H7 (cell line): Measurements from ENCODE around the gene VPS45. TPM values are rescaled to one million over a fixed set of nuclear protein-coding genes. Genes with fewer than 3 reads are reported as not detected.

Experiments
- DNase-seq: peaks from one replicate; pipeline ENCODE4 v3.0.0; 2012
- H3K27me3 ChIP-seq: 2 replicates; pipeline ENCODE4 v1.6.0; 2011; ENCODE audit warnings: mild to moderate bottlenecking, low read length; ENCODE audit not compliant: control insufficient read depth, insufficient read depth
- H3K36me3 ChIP-seq: replicated peaks from 2 replicates; pipeline ENCODE4 v1.5.1; 2011; ENCODE audit warnings: low read length; ENCODE audit not compliant: control insufficient read depth, insufficient read depth
- H3K4me3 ChIP-seq: 2 replicates; pipeline ENCODE4 v1.5.1; 2011; ENCODE audit warnings: low read depth, mild to moderate bottlenecking, control low read depth, low read length, moderate library complexity; ENCODE audit not compliant: insufficient read depth
- total RNA-seq: library from RNA; depleted of rRNA; stranded (reverse); fragments of >200 nt; shearing (Covaris generic); gene quantifications from 2 replicates; pipeline ENCODE4 v1.2.3, GENCODE V29; 2014

The VPS45 gene
- total RNA-seq, 1 experiment from 2014 or later, result 49.7 TPM

DNA sequence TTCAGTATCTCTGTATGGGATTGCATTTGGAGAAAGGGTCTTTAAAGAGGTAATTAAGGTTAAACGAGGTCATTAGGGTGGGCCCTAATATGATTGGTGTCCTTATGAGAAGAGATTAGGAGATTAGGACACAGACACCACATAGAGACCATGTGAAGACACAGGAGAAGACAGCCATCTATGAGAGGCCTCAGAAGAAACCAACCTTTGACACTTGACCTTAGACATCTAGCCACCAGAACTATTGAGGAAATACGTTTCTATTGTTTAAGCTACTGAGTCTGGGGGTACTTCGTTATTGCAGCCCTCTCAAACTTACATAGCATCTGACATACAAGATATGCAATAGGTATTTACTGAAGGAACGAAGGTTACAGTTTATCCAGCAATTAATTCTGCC lies 7.3 kb upstream of the VPS45 start:
- Histone ChIP-seq H3K27me3 (no peaks in the 10 kb centered on the region), H3K36me3 (no peaks in the 10 kb centered on the region), H3K4me3 (no peak overlapping the region)
- no peak for DNase-seq

GRCh38 chr1:150061632-150062101 lies 5.9 kb upstream of the VPS45 start:
- no peak for DNase-seq
- H3K4me3 ChIP-seq, result no peak overlapping the region
- H3K36me3 ChIP-seq, result no peaks in the 10 kb centered on the region
- H3K27me3 ChIP-seq, result no peaks in the 10 kb centered on the region

GRCh38 chr1:150062113-150062512 lies 5.5 kb upstream of the VPS45 start:
- Histone ChIP-seq H3K4me3 (no peak overlapping the region), H3K36me3 (no peaks in the 10 kb centered on the region), H3K27me3 (no peaks in the 10 kb centered on the region)
- no peak for DNase-seq

DNA sequence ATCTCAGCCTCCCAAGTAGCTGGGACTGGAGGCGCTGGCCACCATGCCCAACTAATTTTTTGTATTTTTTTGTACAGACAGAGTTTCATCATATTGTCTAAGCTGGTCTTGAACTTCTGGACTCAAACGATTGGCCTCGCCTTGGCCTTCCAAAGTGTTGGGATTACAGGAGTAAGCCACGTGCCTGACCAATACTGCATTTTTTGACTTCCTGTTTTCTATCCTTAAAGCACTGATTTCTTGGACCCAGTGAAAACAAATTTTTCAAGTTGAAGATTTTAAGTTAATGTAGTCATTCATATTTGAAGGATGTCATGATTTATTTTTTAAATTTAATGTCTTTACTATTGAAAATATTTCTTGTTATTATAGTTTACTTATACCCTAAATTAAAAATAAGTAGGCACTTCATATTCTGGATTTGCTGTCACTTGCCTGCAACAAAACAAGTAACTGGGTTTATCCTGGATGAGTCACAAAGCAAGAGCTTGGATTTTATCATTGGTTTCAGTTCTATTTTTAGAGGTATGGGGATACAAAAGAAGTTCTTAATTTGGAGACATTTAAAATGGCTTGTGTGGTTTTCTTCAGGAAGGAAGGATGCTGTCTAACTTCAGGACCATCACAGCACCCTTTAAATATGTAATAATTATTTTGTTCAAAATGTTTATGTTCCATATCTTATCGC lies 2.2 kb upstream of the VPS45 start:
- Histone ChIP-seq H3K36me3 (peaks cover 1% of the 10 kb centered on the region), H3K4me3 (no peak overlapping the region), H3K27me3 (no peaks in the 10 kb centered on the region)
- no peak for DNase-seq

DNA sequence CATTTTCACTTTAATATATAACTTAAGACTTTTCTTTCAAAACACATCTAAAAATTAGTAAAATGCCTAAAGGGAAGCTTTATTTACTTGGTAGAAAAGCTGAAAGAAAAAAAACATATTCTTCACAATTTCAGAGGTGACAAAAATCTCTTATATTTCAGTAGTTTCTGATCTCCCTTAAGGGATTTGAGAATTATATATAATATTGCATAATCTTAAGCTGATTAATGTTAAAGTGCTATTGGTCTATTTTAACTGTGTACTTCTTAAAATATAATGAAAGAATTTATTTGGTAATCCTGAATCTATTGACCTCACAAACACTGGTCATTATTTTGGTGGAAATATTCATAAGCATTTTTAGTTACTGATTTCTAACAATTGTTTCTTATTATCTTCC lies 1.2 kb upstream of the VPS45 start:
- no peaks in the 10 kb centered on the region for H3K27me3 ChIP-seq
- DNase-seq, result no peak
- peaks cover 1% of the 10 kb centered on the region for H3K36me3 ChIP-seq
- peak overlapping the region; percentile 84 for H3K4me3 ChIP-seq

- peak overlapping the region; percentile 84 for H3K4me3 ChIP-seq
- no peaks in the 10 kb centered on the region for H3K27me3 ChIP-seq
- peaks cover 1% of the 10 kb centered on the region for H3K36me3 ChIP-seq
- peak; percentile 69 for DNase-seq
Measured at GRCh38 chr1:150066838-150067183, 765 bp upstream of the VPS45 start.

DNA sequence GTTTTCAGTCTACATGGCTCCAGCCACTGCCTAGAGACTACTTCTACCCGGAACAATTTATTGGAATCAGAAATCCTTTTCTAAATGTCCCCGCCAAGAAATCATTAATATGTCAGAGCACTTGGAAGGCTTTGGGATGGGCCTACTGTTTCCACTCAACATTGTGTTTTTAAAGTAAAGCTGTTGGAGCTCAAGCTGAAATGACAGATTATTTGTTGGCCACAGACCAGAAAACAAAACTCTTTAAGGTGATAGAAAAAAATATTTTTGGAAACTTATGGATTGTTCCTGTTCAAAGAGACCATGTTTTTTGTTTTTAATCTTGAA lies 496 bp downstream of the VPS45 start:
- DNase-seq, result peak; percentile 9
- peaks cover 1% of the 10 kb centered on the region for H3K36me3 ChIP-seq

GRCh38 chr1:150069923-150070322 lies 2.3 kb downstream of the VPS45 start:
- Histone ChIP-seq H3K36me3 (peaks cover 1% of the 10 kb centered on the region), H3K27me3 (no peaks in the 10 kb centered on the region), H3K4me3 (no peak overlapping the region)
- DNase-seq, result no peak

More for the DNA sequence above, 496 bp downstream of the VPS45 start:
- no peaks in the 10 kb centered on the region for H3K27me3 ChIP-seq
- H3K4me3 ChIP-seq, result peak overlapping the region; percentile 84

- Histone ChIP-seq H3K4me3 (no peak overlapping the region), H3K36me3 (peaks cover 1% of the 10 kb centered on the region), H3K27me3 (no peaks in the 10 kb centered on the region)
- DNase-seq, result no peak
Measured at GRCh38 chr1:150072959-150073358, 5.4 kb downstream of the VPS45 start.

- DNase-seq, result no peak
- H3K4me3 ChIP-seq, result no peak overlapping the region
- H3K27me3 ChIP-seq, result no peaks in the 10 kb centered on the region
- peaks cover 1% of the 10 kb centered on the region for H3K36me3 ChIP-seq
Measured at GRCh38 chr1:150073516-150073915, 5.9 kb downstream of the VPS45 start.

DNA sequence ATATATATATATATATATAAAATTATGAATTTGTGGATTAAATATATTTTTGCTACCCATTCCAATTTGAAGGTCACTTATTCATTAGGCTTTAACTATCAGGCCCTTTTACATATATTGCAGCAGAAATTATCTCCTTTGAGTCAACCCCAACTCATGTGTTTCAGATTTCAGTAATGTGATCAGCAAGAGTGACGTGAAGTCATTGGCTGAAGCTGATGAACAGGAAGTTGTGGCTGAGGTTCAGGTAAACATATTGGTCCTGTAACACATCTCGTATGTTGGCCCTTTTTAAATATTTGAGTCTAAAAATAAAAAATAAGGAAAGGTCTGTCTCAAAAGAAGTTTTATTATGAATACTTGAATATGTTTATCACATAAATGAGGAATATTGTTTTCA lies 8.5 kb downstream of the VPS45 start:
- H3K4me3 ChIP-seq, result no peak overlapping the region
- H3K27me3 ChIP-seq, result no peaks in the 10 kb centered on the region
- H3K36me3 ChIP-seq, result no peaks in the 10 kb centered on the region; the same call in 1 of the 2 replicates
- no peak for DNase-seq

- Histone ChIP-seq H3K4me3 (no peak overlapping the region), H3K27me3 (no peaks in the 10 kb centered on the region), H3K36me3 (no peaks in the 10 kb centered on the region; the same call in none of the 2 replicates)
- no peak for DNase-seq
Measured at GRCh38 chr1:150076985-150077384, 9.4 kb downstream of the VPS45 start.

GRCh38 chr1:150080784-150081183 lies 13.2 kb downstream of the VPS45 start:
- no peak for DNase-seq
- H3K36me3 ChIP-seq, result peaks cover 8% of the 10 kb centered on the region
- no peak overlapping the region for H3K4me3 ChIP-seq
- no peaks in the 10 kb centered on the region for H3K27me3 ChIP-seq

DNA sequence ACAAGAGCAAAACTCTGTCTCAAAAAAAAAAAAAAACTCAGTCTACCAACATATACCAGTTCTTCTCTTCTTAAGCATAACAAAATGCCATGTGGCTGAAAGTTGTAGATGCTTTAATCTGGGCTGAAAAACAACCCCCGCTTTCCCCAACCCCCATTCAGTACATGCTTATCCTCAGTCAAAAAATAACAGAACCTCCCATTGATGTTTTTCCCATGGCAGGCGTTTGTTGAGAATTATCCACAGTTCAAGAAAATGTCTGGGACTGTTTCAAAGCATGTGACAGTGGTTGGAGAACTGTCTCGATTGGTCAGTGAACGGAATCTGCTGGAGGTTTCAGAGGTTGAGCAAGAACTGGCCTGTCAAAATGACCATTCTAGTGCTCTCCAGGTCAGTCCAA lies 14.9 kb downstream of the VPS45 start:
- no peak overlapping the region for H3K4me3 ChIP-seq
- H3K27me3 ChIP-seq, result no peaks in the 10 kb centered on the region
- peaks cover 8% of the 10 kb centered on the region for H3K36me3 ChIP-seq
- DNase-seq, result no peak

DNA sequence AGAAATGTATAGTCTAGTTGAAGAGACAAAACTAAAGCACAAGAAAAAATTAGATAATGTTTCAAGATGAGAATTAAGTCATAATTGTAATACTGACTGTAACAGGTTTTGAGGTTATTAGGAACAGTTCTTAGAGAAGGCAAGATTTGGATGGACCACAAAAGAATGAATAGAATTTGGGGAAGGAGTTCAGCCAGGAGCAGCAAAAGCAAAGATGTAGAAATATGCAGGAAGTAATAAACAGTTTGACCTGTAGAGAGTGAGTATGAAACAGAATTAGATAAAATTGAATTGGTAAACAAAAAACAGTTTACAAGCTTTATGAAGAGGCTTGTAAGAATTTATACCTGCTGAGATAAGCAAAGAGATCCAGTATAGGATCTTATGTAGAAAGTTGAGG lies 16.3 kb downstream of the VPS45 start:
- H3K36me3 ChIP-seq, result peaks cover 8% of the 10 kb centered on the region
- H3K4me3 ChIP-seq, result no peak overlapping the region
- no peaks in the 10 kb centered on the region for H3K27me3 ChIP-seq
- no peak for DNase-seq

DNA sequence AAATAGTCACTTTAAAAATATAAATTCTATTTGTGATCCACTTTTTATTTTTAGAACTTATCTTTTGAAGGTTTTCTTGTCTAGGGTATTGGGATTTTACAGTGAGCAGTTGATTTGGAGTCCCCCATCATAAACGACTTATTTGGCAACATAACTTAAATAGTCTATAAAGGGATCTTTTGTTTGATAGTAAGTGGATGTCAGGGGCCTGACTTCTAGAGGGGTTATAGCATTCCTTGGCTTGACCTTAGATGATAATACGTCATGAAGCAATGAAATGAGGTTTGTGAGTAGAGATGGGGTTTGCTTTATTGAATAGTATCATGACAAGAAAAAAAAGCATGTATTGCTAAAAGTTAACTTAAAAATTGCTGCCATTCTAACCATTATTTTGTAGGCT lies 17.8 kb downstream of the VPS45 start:
- Histone ChIP-seq H3K27me3 (no peaks in the 10 kb centered on the region), H3K36me3 (peaks cover 8% of the 10 kb centered on the region), H3K4me3 (no peak overlapping the region)
- DNase-seq, result no peak
